GM19468 (cell line): ENCODE data around the gene TSPAN19.
"Not testable (repeated sequence)": the region's sequence is repeated elsewhere in the genome, so short reads cannot be mapped to it uniquely, and the experiment has no call there.

Experiments used
- ATAC-seq: cut with Tn5 transposase; IDR thresholded peaks from one replicate; pipeline ENCODE4 v1.9.1; 2021; ENCODE audit warnings: mild to moderate bottlenecking, moderate library complexity, moderate number of reproducible peaks; ENCODE audit not compliant: unreplicated experiment; ENCODE audit errors: extremely low read depth

Gene TSPAN19

GRCh38 chr12:85036234-85036707 lies at the start of gene TSPAN19, which contains the start of gene LRRIQ1:
TSS of gene TSPAN19 (minus strand) at chr12:85036277. CDS start at chr12:85029946, 6,331 bp downstream.
TSS of gene LRRIQ1 (plus strand) at chr12:85036351. CDS start at chr12:85038177, 1,826 bp downstream.
- peak; percentile 97 for ATAC-seq

GRCh38 chr12:85085066-85085465 lies 49.0 kb upstream of the TSPAN19 start:
- no peak for ATAC-seq

GRCh38 chr12:85076688-85077430 lies 40.8 kb upstream of the TSPAN19 start:
- ATAC-seq, result no peak

- ATAC-seq, result no peak
Measured at GRCh38 chr12:85072826-85073225, 36.7 kb upstream of the TSPAN19 start.

GRCh38 chr12:85065837-85066482 lies 29.9 kb upstream of the TSPAN19 start:
- no peak for ATAC-seq

- no peak for ATAC-seq
Measured at GRCh38 chr12:85060916-85061315, 24.8 kb upstream of the TSPAN19 start.

- ATAC-seq, result no peak
Measured at GRCh38 chr12:85059594-85059993, 23.5 kb upstream of the TSPAN19 start.

GRCh38 chr12:85058339-85058738 lies 22.3 kb upstream of the TSPAN19 start:
- ATAC-seq, result no peak

GRCh38 chr12:85057370-85057963 lies 21.4 kb upstream of the TSPAN19 start:
- ATAC-seq, result peak; percentile 50

- no peak for ATAC-seq
Measured at GRCh38 chr12:85043829-85044228, 7.8 kb upstream of the TSPAN19 start.

- ATAC-seq, result no peak
Measured at GRCh38 chr12:85041395-85041794, 5.3 kb upstream of the TSPAN19 start.

GRCh38 chr12:85036733-85037132 lies 656 bp upstream of the TSPAN19 start:
- ATAC-seq, result no peak

GRCh38 chr12:85029456-85029855 lies 6.6 kb downstream of the TSPAN19 start:
- ATAC-seq, result no peak

- no peak for ATAC-seq
Measured at GRCh38 chr12:85018098-85018497, 18.0 kb downstream of the TSPAN19 start.

- ATAC-seq, result no peak
Measured at GRCh38 chr12:85017618-85018017, 18.5 kb downstream of the TSPAN19 start.

GRCh38 chr12:85017133-85017532 lies 18.9 kb downstream of the TSPAN19 start:
- no peak for ATAC-seq

GRCh38 chr12:85016413-85016812 lies 19.7 kb downstream of the TSPAN19 start:
- ATAC-seq, result no peak

GRCh38 chr12:85007836-85008235 lies 28.2 kb downstream of the TSPAN19 start:
- ATAC-seq, result no peak

GRCh38 chr12:85006206-85006605 lies 29.9 kb downstream of the TSPAN19 start:
- ATAC-seq, result no peak

GRCh38 chr12:85005615-85006014 lies 30.5 kb downstream of the TSPAN19 start:
- ATAC-seq, result no peak

GRCh38 chr12:85005047-85005446 lies 31.0 kb downstream of the TSPAN19 start:
- not testable (repeated sequence) for ATAC-seq
